AG04450 (cell line): ENCODE measurements around the gene CASK. TPM values are rescaled to one million over a fixed set of nuclear protein-coding genes. Genes with fewer than 3 reads are reported as not detected.

Experiments
- CTCF ChIA-PET: fragments of 300-600, 350-600 bp; formaldehyde crosslinking; extraction: SDS; loops from one replicate; lab custom pipeline; 2022; ENCODE audit warnings: antibody characterized with exemption, inconsistent platforms; lab: Charles Lee
- POLR2A ChIA-PET: fragments of 350-600 bp; formaldehyde crosslinking; extraction: SDS; loops from one replicate; lab custom pipeline; 2021; ENCODE audit warnings: antibody characterized with exemption, inconsistent platforms; lab: Yijun Ruan, JAX
- DNase-seq: peaks from one replicate; pipeline ENCODE4 v3.0.0-alpha.2; 2011; ENCODE audit warnings: low read depth, low spot score
- H3K27ac ChIP-seq: one replicate; pipeline ENCODE4 v1.5.1; 2012; ENCODE audit warnings: low read depth, low read length, control low read depth
- H3K27me3 ChIP-seq: one replicate; pipeline ENCODE4 v1.6.0; 2012; ENCODE audit warnings: low read length; ENCODE audit not compliant: control insufficient read depth, insufficient read depth
- H3K4me3 ChIP-seq: 2 replicates; pipeline ENCODE4 v1.5.1; 2011; ENCODE audit warnings: mild to moderate bottlenecking, low read depth, low read length, control low read depth
- H3K9me3 ChIP-seq: 2 replicates; pipeline ENCODE4 v1.5.1; 2012; ENCODE audit warnings: low read length; ENCODE audit not compliant: control insufficient read depth, insufficient read depth
- polyA plus RNA-seq: library from polyadenylated mRNA; depleted of rRNA; stranded (reverse); fragments of >200 nt; gene quantifications from 2 replicates; pipeline ENCODE4 v1.2.3, GENCODE V29; 2011
- TF ChIP-seq, protein P1 (sequence below): IDR thresholded peaks from 2 replicates; pipeline ENCODE4 v1.5.1; 2011; ENCODE audit warnings: low read depth, low read length, control low read depth, inconsistent platforms

The CASK gene
- polyA plus RNA-seq, 1 experiment = 30.0 TPM

DNA sequence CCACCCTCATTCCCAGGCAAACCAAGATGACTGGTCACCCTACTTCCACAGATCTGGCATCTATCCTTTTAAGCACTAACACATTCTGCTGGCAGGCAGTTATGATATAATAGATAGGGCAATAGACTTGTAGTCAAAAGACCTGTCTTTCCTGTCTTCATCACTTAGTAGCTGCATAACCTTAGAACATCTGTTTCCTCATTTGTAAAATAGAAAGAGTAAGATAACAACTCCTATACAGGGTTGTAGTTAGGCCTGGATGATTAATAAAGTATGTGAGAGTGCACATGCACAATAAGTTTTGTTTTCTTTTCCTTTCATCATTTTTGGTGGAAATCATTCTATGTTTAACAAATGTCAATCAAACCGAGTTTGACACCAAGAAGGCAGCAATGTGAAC lies 127.3 kb downstream of the CASK start:
- no peaks in the 10 kb centered on the region for H3K27me3 ChIP-seq
- no peaks in the 10 kb centered on the region for H3K9me3 ChIP-seq
- TF ChIP-seq, protein P1, sequence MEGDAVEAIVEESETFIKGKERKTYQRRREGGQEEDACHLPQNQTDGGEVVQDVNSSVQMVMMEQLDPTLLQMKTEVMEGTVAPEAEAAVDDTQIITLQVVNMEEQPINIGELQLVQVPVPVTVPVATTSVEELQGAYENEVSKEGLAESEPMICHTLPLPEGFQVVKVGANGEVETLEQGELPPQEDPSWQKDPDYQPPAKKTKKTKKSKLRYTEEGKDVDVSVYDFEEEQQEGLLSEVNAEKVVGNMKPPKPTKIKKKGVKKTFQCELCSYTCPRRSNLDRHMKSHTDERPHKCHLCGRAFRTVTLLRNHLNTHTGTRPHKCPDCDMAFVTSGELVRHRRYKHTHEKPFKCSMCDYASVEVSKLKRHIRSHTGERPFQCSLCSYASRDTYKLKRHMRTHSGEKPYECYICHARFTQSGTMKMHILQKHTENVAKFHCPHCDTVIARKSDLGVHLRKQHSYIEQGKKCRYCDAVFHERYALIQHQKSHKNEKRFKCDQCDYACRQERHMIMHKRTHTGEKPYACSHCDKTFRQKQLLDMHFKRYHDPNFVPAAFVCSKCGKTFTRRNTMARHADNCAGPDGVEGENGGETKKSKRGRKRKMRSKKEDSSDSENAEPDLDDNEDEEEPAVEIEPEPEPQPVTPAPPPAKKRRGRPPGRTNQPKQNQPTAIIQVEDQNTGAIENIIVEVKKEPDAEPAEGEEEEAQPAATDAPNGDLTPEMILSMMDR = no peak
- POLR2A ChIA-PET = no interaction called here
- no peak overlapping the region for H3K27ac ChIP-seq
- CTCF ChIA-PET = no interaction called here
- DNase-seq = no peak
- H3K4me3 ChIP-seq = no peak overlapping the region

GRCh38 chrX:41789374-41789773 lies 134.0 kb downstream of the CASK start:
- CTCF ChIA-PET = no interaction called here
- H3K27ac ChIP-seq = no peak overlapping the region
- no peaks in the 10 kb centered on the region for H3K9me3 ChIP-seq
- TF ChIP-seq, protein P1 = no peak
- POLR2A ChIA-PET = interaction anchor here (0.6 kb wide), 1 partner anchor 16 kb away, joined by 3 read pairs; no protein-coding TSS in a partner anchor
- no peaks in the 10 kb centered on the region for H3K27me3 ChIP-seq
- no peak for DNase-seq
- H3K4me3 ChIP-seq = no peak overlapping the region

GRCh38 chrX:41785685-41786084 lies 137.7 kb downstream of the CASK start:
- Histone ChIP-seq H3K27ac (no peak overlapping the region), H3K27me3 (no peaks in the 10 kb centered on the region), H3K9me3 (no peaks in the 10 kb centered on the region), H3K4me3 (no peak overlapping the region)
- CTCF ChIA-PET = interaction anchor here (1.7 kb wide), 1 partner anchor 13 kb away, joined by 9 read pairs; no protein-coding TSS in a partner anchor
- no peak for DNase-seq
- POLR2A ChIA-PET = no interaction called here
- TF ChIP-seq, protein P1 = no peak

- ChIA-PET POLR2A (no interaction called here), CTCF (interaction anchor here (0.6 to 1.3 kb wide), 6 partner anchors 11 to 348 kb away, joined by 3 to 7 read pairs (median 3); no protein-coding TSS in a partner anchor)
- H3K27ac ChIP-seq = no peak overlapping the region
- no peaks in the 10 kb centered on the region for H3K27me3 ChIP-seq
- TF ChIP-seq, protein P1 = peak; percentile 73
- H3K9me3 ChIP-seq = no peaks in the 10 kb centered on the region
- DNase-seq = no peak
- H3K4me3 ChIP-seq = no peak overlapping the region
Observed at GRCh38 chrX:41781500-41781899, 141.9 kb downstream of the CASK start.

GRCh38 chrX:41779941-41780340 lies 143.4 kb downstream of the CASK start:
- ChIA-PET CTCF (interaction anchor here (0.8 to 1.2 kb wide), 3 partner anchors 18 to 224 kb away, joined by 3 to 7 read pairs (median 3); no protein-coding TSS in a partner anchor), POLR2A (no interaction called here)
- DNase-seq = no peak
- TF ChIP-seq, protein P1 = no peak
- H3K27me3 ChIP-seq = no peaks in the 10 kb centered on the region
- no peak overlapping the region for H3K4me3 ChIP-seq
- H3K27ac ChIP-seq = no peak overlapping the region
- no peaks in the 10 kb centered on the region for H3K9me3 ChIP-seq
